Upper lobe of right lung (tissue), 1 donor: ENCODE data around the gene DPH1. TPM values are rescaled to one million over a fixed set of nuclear protein-coding genes. Genes with fewer than 3 reads are reported as not detected.
"Not testable (repeated sequence)": the region's sequence is repeated elsewhere in the genome, so short reads cannot be mapped to it uniquely, and the experiment has no call there.

Experiments used
- ATAC-seq: fragments of 200-7000 bp; cut with Tn5 transposase; one replicate; pipeline ENCODE4 v1.9.1; 2020; ENCODE audit warnings: mild to moderate bottlenecking, moderate library complexity
- DNase-seq: peaks from one replicate; pipeline ENCODE4 v3.0.0-alpha.2; 2020
- H3K27ac ChIP-seq: fragments of 200-600 bp; one replicate; pipeline ENCODE4 v1.8.0; 2022
- H3K27me3 ChIP-seq: fragments of 200-600 bp; one replicate; pipeline ENCODE4 v1.8.0; 2022; ENCODE audit warnings: mild to moderate bottlenecking
- H3K36me3 ChIP-seq: fragments of 200-600 bp; one replicate; pipeline ENCODE4 v1.8.0; 2022
- H3K4me1 ChIP-seq: fragments of 200-600 bp; one replicate; pipeline ENCODE4 v1.8.0; 2022
- H3K4me3 ChIP-seq: fragments of 200-600 bp; one replicate; pipeline ENCODE4 v1.8.0; 2022; ENCODE audit warnings: mild to moderate bottlenecking
- H3K9me3 ChIP-seq: fragments of 200-600 bp; one replicate; pipeline ENCODE4 v1.8.0; 2022
- intact Hi-C: fragments of 100-400 bp; cut with DNase I; formaldehyde crosslinking; loops from one replicate; pipeline ENCODE4 v1.11.0; 2022
- total RNA-seq: library from RNA; stranded (reverse); fragmentation: NEBNext Ultra II Directional; extraction: Animal tissue kit (Norgen Biotek cat#: 25700); gene quantifications from one replicate; pipeline ENCODE4 v1.2.1, GENCODE V29; 2021
- TF ChIP-seq, protein P1 (sequence below): fragments of 200-600 bp; IDR thresholded peaks from one replicate; pipeline ENCODE4 v1.8.0; 2022; ENCODE audit warnings: antibody characterized with exemption
- donor health status: DM: no; HTN: yes; CAD: no; lungs with severe emphysema.

The DPH1 gene
- total RNA-seq, 1 donor from 2014 or later, result 47.8 TPM

DNA sequence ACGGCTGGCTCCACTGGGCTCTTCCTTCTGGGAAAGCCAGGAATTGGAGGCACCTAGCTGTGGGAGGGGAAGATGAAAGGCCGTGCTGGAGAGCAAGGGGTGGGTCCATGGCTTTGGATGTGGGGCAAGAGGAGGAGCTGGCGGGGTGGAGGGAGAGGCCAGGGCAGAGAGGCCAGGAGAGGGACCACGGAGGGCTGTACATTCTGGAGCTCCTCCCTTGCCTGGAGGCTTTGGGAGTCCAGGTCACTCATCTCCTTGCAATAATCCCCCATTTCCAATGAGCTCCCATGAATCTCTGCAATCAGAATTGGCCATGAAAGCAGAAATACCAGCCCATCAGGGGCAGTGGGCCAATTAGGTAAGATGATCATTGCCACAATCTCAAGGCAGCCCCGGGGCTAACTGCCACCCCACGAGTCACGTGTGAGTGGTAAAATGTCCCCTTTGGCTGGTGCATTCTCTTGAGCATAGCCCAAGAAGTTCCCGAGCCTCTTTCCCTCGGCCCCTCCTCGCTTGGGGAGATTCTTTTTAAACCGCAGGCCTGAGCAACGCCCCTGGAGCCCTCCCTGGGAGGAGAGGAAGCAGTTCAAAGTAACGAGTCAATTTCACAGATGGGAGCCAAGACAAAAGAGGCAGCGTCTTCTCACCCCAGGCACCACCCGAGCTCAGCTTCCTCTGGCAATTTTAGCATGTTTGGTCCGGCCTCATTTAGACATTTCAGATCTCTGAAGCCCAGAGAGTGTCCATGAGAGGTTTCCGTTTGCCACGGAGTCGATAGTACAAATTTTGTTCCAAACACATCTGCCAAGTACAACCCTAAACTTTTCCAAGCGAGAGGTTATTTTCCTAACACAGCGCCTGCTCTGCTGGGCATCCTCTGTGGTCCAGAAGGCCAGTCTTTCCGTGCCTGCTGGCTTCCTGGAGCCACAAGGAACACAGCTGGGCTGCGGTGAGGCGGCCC, 18.3 kb upstream of the DPH1 start:
- Histone ChIP-seq H3K4me3 (no peak overlapping the region), H3K27ac (peak overlapping the region; percentile 66)
- peak; percentile 72 for DNase-seq

DNA sequence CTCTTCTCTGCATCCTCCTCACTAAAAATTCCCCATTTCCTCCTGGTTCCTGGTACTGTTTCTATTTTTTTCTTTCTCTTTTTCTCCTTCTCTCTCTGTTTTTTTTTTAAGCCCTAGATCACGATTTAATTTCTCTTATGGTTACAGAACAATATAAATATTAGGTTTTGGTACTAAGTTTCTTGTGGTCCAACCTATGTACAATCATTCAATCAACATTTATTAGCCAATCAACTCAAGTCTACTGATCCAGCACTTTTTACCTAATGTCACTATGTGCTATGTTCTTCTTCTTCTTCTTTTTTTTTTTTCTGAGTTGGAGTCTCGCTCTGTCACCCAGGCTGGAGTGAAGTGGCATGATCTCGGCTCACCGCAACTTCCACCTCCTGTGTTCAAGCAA, 17.5 kb upstream of the DPH1 start:
- intact Hi-C loops, result no loop called here
- Histone ChIP-seq H3K9me3 (no peaks in the 10 kb centered on the region), H3K27ac (peak overlapping the region; percentile 66), H3K4me1 (peaks cover 12% of the 10 kb centered on the region), H3K36me3 (no peaks in the 10 kb centered on the region), H3K27me3 (no peaks in the 10 kb centered on the region), H3K4me3 (no peak overlapping the region)
- DNase-seq (no peak), ATAC-seq (no peak)
- TF ChIP-seq, protein P1, sequence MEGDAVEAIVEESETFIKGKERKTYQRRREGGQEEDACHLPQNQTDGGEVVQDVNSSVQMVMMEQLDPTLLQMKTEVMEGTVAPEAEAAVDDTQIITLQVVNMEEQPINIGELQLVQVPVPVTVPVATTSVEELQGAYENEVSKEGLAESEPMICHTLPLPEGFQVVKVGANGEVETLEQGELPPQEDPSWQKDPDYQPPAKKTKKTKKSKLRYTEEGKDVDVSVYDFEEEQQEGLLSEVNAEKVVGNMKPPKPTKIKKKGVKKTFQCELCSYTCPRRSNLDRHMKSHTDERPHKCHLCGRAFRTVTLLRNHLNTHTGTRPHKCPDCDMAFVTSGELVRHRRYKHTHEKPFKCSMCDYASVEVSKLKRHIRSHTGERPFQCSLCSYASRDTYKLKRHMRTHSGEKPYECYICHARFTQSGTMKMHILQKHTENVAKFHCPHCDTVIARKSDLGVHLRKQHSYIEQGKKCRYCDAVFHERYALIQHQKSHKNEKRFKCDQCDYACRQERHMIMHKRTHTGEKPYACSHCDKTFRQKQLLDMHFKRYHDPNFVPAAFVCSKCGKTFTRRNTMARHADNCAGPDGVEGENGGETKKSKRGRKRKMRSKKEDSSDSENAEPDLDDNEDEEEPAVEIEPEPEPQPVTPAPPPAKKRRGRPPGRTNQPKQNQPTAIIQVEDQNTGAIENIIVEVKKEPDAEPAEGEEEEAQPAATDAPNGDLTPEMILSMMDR, result no peak

More for the DNA sequence above, 18.3 kb upstream of the DPH1 start:
- ATAC-seq, result peak; percentile 71
- H3K9me3 ChIP-seq, result no peaks in the 10 kb centered on the region
- intact Hi-C loops, result no loop called here
- H3K36me3 ChIP-seq, result no peaks in the 10 kb centered on the region
- no peaks in the 10 kb centered on the region for H3K27me3 ChIP-seq
- TF ChIP-seq, protein P1, result no peak
- peaks cover 12% of the 10 kb centered on the region for H3K4me1 ChIP-seq

- H3K4me3 ChIP-seq, H3K9me3 ChIP-seq, H3K36me3 ChIP-seq, ATAC-seq, H3K27ac ChIP-seq, H3K27me3 ChIP-seq, DNase-seq, intact Hi-C loops: not testable (repeated sequence)
- peaks cover 12% of the 10 kb centered on the region for H3K4me1 ChIP-seq
Measured at GRCh38 chr17:2013220-2013993, 16.5 kb upstream of the DPH1 start.

GRCh38 chr17:2013994-2014317, 16.0 kb upstream of the DPH1 start:
- ATAC-seq, result peak; percentile 53
- no peaks in the 10 kb centered on the region for H3K9me3 ChIP-seq
- intact Hi-C loops, result no loop called here
- H3K4me3 ChIP-seq, result no peak overlapping the region
- TF ChIP-seq, protein P1, result no peak
- H3K4me1 ChIP-seq, result peaks cover 12% of the 10 kb centered on the region
- DNase-seq, result no peak
- no peaks in the 10 kb centered on the region for H3K36me3 ChIP-seq
- H3K27ac ChIP-seq, result no peak overlapping the region
- H3K27me3 ChIP-seq, result no peaks in the 10 kb centered on the region

GRCh38 chr17:2015314-2015713, 14.6 kb upstream of the DPH1 start:
- H3K4me1 ChIP-seq, result peaks cover 12% of the 10 kb centered on the region
- no peak overlapping the region for H3K27ac ChIP-seq
- no peaks in the 10 kb centered on the region for H3K9me3 ChIP-seq
- ATAC-seq (no peak), DNase-seq (no peak)
- H3K27me3 ChIP-seq, result no peaks in the 10 kb centered on the region
- TF ChIP-seq, protein P1, result no peak
- H3K36me3 ChIP-seq, result no peaks in the 10 kb centered on the region
- intact Hi-C loops, result no loop called here
- no peak overlapping the region for H3K4me3 ChIP-seq

- Histone ChIP-seq H3K4me3 (no peak overlapping the region), H3K4me1 (peaks cover 12% of the 10 kb centered on the region), H3K36me3 (no peaks in the 10 kb centered on the region), H3K9me3 (no peaks in the 10 kb centered on the region), H3K27ac (no peak overlapping the region), H3K27me3 (no peaks in the 10 kb centered on the region)
- DNase-seq (no peak), ATAC-seq (no peak)
- intact Hi-C loops, result no loop called here
- TF ChIP-seq, protein P1, result no peak
Measured at GRCh38 chr17:2016494-2016893, 13.5 kb upstream of the DPH1 start.
